K562 (cell line): Measurements from ENCODE around the gene ERBB4. TPM values are rescaled to one million over a fixed set of nuclear protein-coding genes. Genes with fewer than 3 reads are reported as not detected.

Source experiments
- ATAC-seq: fragments of 200-7000 bp; cut with Tn5 transposase; 3 replicates; pipeline ENCODE4 v1.9.1; 2020; ENCODE audit warnings: moderate library complexity
- BruUV-seq: library from RNA; stranded (reverse); fragments of 400-500 nt; replicated peaks from 2 replicates; lab custom pipeline; 2021; lab: Mats Ljungman, UMichigan
- CTCF ChIA-PET: fragments of 300-600 bp; formaldehyde crosslinking; extraction: SDS; loops from one replicate; lab custom pipeline; 2021; ENCODE audit warnings: low intra/inter-chr PET ratio; lab: Yijun Ruan, JAX
- POLR2A ChIA-PET: fragments of 300-600, 350-650 bp; sonication (Branson Sonifier 250); formaldehyde crosslinking; extraction: SDS; loops from one replicate; lab custom pipeline; 2021; ENCODE audit warnings: antibody characterized with exemption, inconsistent platforms; lab: Yijun Ruan, JAX
- DNase-seq, 4 experiments: peaks; one replicate each; pipeline versions ENCODE4 v3.0.0 to v3.0.0-alpha.2; 2011 to 2018; ENCODE audit warnings: low spot score in 3 of 4, mixed read lengths in 3 of 4; ENCODE audit errors: extremely low read depth in 1 of 4
- FAIRE-seq: peaks from 2 replicates; lab custom pipeline; 2011; peaks lifted over from hg19 to GRCh38; lab: Jason Lieb, UNC
- H2AFZ ChIP-seq: 2 replicates; pipeline ENCODE4 v1.6.0; 2011; ENCODE audit warnings: low read depth, low read length, control low read depth, inconsistent platforms
- H3K27ac ChIP-seq: fragments of 200-600 bp; 3 replicates; pipeline ENCODE4 v1.8.0; 2011; ENCODE audit warnings: low read depth, mild to moderate bottlenecking, control low read depth, inconsistent platforms, low read length, moderate library complexity, mixed read lengths; ENCODE audit errors: extremely low read depth
- H3K27me3 ChIP-seq, 2 experiments: fragments of 300-600 bp in 1 of 2; 2 replicates in 1 of 2; 3 replicates in 1 of 2; pipeline versions ENCODE4 v1.6.0 to v1.8.0; 2011; ENCODE audit warnings: inconsistent platforms in 2 of 2, low read length in 2 of 2, mild to moderate bottlenecking in 1 of 2, mixed read lengths in 1 of 2, moderate library complexity in 1 of 2; ENCODE audit not compliant: control insufficient read depth in 2 of 2, insufficient read depth in 2 of 2
- H3K36me3 ChIP-seq: fragments of 300-600 bp; 3 replicates; pipeline ENCODE4 v1.8.0; 2011; ENCODE audit warnings: mild to moderate bottlenecking, low read length, inconsistent platforms; ENCODE audit not compliant: control insufficient read depth, insufficient read depth
- H3K4me1 ChIP-seq, 2 experiments: fragments of 200-600 bp in 1 of 2; replicated peaks in 1 of 2; 2 replicates in 1 of 2; 3 replicates in 1 of 2; pipeline versions ENCODE4 v1.5.1 to v1.8.0; 2011; ENCODE audit warnings: inconsistent platforms in 2 of 2, low read length in 2 of 2, mild to moderate bottlenecking in 1 of 2, mixed read lengths in 1 of 2, moderate library complexity in 1 of 2; ENCODE audit not compliant: control insufficient read depth in 2 of 2, insufficient read depth in 2 of 2
- H3K4me2 ChIP-seq: 2 replicates; pipeline ENCODE4 v1.6.1; 2011; ENCODE audit warnings: low read length, control low read depth, inconsistent platforms, mixed read lengths; ENCODE audit not compliant: insufficient read depth
- H3K4me3 ChIP-seq: fragments of 200-600 bp; sonication (generic), shearing (Covaris generic); 2 replicates; pipeline ENCODE4 v1.5.1; 2016; ENCODE audit warnings: control low read depth, inconsistent platforms
- H3K79me2 ChIP-seq: fragments of 200-600 bp; 3 replicates; pipeline ENCODE4 v1.8.0; 2011; ENCODE audit warnings: low read length, inconsistent platforms; ENCODE audit not compliant: control insufficient read depth, insufficient read depth
- H3K9ac ChIP-seq, 2 experiments: 2 replicates each; pipeline versions ENCODE4 v1.6.0 to v1.6.1; 2011; ENCODE audit warnings: low read depth in 2 of 2, low read length in 2 of 2, control low read depth in 1 of 2, inconsistent platforms in 1 of 2, mild to moderate bottlenecking in 1 of 2, mixed read lengths in 1 of 2; ENCODE audit not compliant: insufficient read depth in 1 of 2
- H3K9me1 ChIP-seq: one replicate; pipeline ENCODE4 v1.6.0; 2011; ENCODE audit warnings: inconsistent platforms, mild to moderate bottlenecking, low read length, moderate library complexity; ENCODE audit not compliant: control insufficient read depth, insufficient read depth
- H3K9me3 ChIP-seq: replicated peaks from 2 replicates; pipeline ENCODE4 v1.5.1; 2011; ENCODE audit warnings: low read depth, low read length, inconsistent platforms; ENCODE audit not compliant: control insufficient read depth, insufficient read depth
- H4K20me1 ChIP-seq: replicated peaks from 2 replicates; pipeline ENCODE4 v1.6.1; 2011; ENCODE audit warnings: low read length, inconsistent platforms, mixed read lengths; ENCODE audit not compliant: control insufficient read depth, insufficient read depth
- HIVEP1 ChIP-seq: fragments of 250-450 bp; sonication (Bioruptor Pico); IDR thresholded peaks from 2 replicates; pipeline ENCODE4 v1.4.0; 2020; ENCODE audit warnings: mild to moderate bottlenecking
- HNRNPK ChIP-seq: fragments of 200-400 bp; formaldehyde crosslinking; IDR thresholded peaks from one replicate; pipeline ENCODE4 v1.6.1; 2018; ENCODE audit warnings: mild to moderate bottlenecking, low read depth, low read length; ENCODE audit not compliant: poor library complexity, severe bottlenecking
- KAT8 ChIP-seq: fragments of 450-650 bp; IDR thresholded peaks from 2 replicates; pipeline ENCODE4 v1.6.1; 2016; ENCODE audit warnings: low read depth, mild to moderate bottlenecking
- KDM1A ChIP-seq, 2 experiments: fragments of 450-650 bp; IDR thresholded peaks; 2 replicates each; pipeline ENCODE4 v1.6.1; 2016; ENCODE audit warnings: mild to moderate bottlenecking in 2 of 2
- MTA2 ChIP-seq: fragments of 450-650 bp; IDR thresholded peaks from 2 replicates; pipeline ENCODE4 v1.6.1; 2016; ENCODE audit warnings: low read depth
- NFIC ChIP-seq: fragments of 450-650 bp; IDR thresholded peaks from 2 replicates; pipeline ENCODE4 v1.6.1; 2017; ENCODE audit warnings: mild to moderate bottlenecking, inconsistent platforms
- PCBP2 ChIP-seq: fragments of 200-400 bp; formaldehyde crosslinking; IDR thresholded peaks from 2 replicates; pipeline ENCODE4 v1.6.1; 2018; ENCODE audit warnings: low read length, low read depth, mild to moderate bottlenecking, moderate library complexity; ENCODE audit not compliant: poor library complexity, severe bottlenecking
- SUPT5H ChIP-seq: fragments of 450-650 bp; IDR thresholded peaks from 2 replicates; pipeline ENCODE4 v1.6.1; 2016
- ZNF445 ChIP-seq: fragments of 250-450 bp; sonication (Bioruptor Pico); IDR thresholded peaks from 2 replicates; pipeline ENCODE4 v1.4.0; 2020; ENCODE audit warnings: low read depth, mild to moderate bottlenecking, moderate library complexity
- WGBS: fragments of 100-300 bp; shearing (Covaris generic); methylation state at CpG from one replicate; pipeline ENCODE4 v1.1.6; 2016; ENCODE audit warnings: low coverage, mixed read lengths; ENCODE audit not compliant: insufficient coverage; ENCODE audit errors: missing lambda C conversion rate; 5-methylcytosine and 5-hydroxymethylcytosine counted together
- in situ Hi-C: fragments of 300-500 bp; cut with MboI; formaldehyde crosslinking; loops from 4 replicates; pipeline ENCODE4 v1.15.0; 2018; ENCODE audit warnings: inconsistent platforms, mixed read lengths
- intact Hi-C: fragments of 100-400 bp; cut with micrococcal nuclease; formaldehyde crosslinking; loops from 2 replicates; pipeline ENCODE4 v1.14.2; 2022
- polyA plus RNA-seq, 8 experiments: library from polyadenylated mRNA; depleted of rRNA in 4 of 8; stranded (reverse) in 5 of 8; unstranded in 3 of 8; fragments of >200 nt; fragmentation: Nextera tagmentation in 2 of 8; fragmentation: Illumina TruSeq in 1 of 8; extraction: Ambion mirVana in 2 of 8; extraction: Trizol in 1 of 8; gene quantifications; 2 replicates each; pipeline versions ENCODE4 v1.2.1 to v1.2.3, GENCODE V29; 2011 to 2014; ENCODE audit warnings: inconsistent platforms in 1 of 8, missing spikeins in 1 of 8
- total RNA-seq, 7 experiments: library from RNA; depleted of rRNA in 6 of 7; stranded (reverse); fragments of >200 nt in 6 of 7; fragmentation: Illumina TruSeq in 2 of 7; extraction: Trizol in 2 of 7; gene quantifications; 2 replicates each; pipeline versions ENCODE4 v1.2.1 to v1.2.3, GENCODE V29; 2011 to 2021; ENCODE audit warnings: low replicate concordance in 1 of 7
- TF ChIP-seq, protein P1 (sequence below), 2 experiments: IDR thresholded peaks; 2 replicates each; pipeline ENCODE4 v1.6.1; 2011; ENCODE audit warnings: borderline replicate concordance in 1 of 2, control low read depth in 1 of 2, low read depth in 1 of 2, low read length in 1 of 2, mild to moderate bottlenecking in 1 of 2, mixed read lengths in 1 of 2, moderate library complexity in 1 of 2; ENCODE audit not compliant: insufficient read depth in 1 of 2, insufficient read length in 1 of 2, poor library complexity in 1 of 2, severe bottlenecking in 1 of 2; ENCODE audit errors: extremely low read depth in 1 of 2

ERBB4 gene
- total and polyA plus RNA-seq, 9 of the 15 experiments (the other 6 are each of a cell fraction or from before 2014, with no cell fraction given) = not detected

DNA sequence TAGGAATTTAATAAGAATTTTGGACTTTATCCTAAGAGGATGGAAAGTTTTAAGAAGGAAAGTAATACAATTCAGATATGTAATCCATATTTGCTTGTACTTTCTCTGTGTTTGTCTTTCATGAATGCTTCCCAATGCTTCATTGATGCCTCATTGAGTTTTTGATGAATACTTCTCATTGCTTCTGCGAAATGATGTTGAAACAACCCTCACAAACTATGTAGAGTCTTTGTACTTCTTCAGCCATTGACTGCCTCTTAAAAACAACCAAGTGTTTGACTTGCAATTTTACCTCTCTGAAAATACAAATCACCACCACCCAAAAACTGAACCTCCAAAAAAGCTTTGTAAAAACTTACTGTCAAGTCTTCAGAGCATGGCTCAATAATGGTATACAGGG lies 424.1 kb downstream of the ERBB4 start:
- in situ Hi-C loops = no loop called here
- TF ChIP-seq SUPT5H = no peak
- TF ChIP-seq HIVEP1 (CRISPR knock-in tag) = no peak
- no peak for TF ChIP-seq MTA2
- no peak for TF ChIP-seq KDM1A (IDR thresholded peaks at IDR 0.05)
- TF ChIP-seq KAT8 = no peak
- TF ChIP-seq, protein P1, sequence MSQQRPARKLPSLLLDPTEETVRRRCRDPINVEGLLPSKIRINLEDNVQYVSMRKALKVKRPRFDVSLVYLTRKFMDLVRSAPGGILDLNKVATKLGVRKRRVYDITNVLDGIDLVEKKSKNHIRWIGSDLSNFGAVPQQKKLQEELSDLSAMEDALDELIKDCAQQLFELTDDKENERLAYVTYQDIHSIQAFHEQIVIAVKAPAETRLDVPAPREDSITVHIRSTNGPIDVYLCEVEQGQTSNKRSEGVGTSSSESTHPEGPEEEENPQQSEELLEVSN (IDR thresholded peaks at IDR 0.05; ENCODE audit: borderline replicate concordance in 1 of 2, extremely low read depth in 1 of 2, insufficient read depth in 1 of 2, insufficient read length in 1 of 2, low read depth in 1 of 2, low read length in 1 of 2, poor library complexity in 1 of 2, severe bottlenecking in 1 of 2) = no peak
- TF ChIP-seq PCBP2 = no peak
- TF ChIP-seq ZNF445 (CRISPR knock-in tag) = no peak
- TF ChIP-seq HNRNPK = no peak
- TF ChIP-seq NFIC = no peak
- no CpG with 5 or more reads among the region's 1 CpG for WGBS
- H3K27me3 ChIP-seq = no peaks in the 10 kb centered on the region
- H3K4me1 ChIP-seq = no peaks in the 10 kb centered on the region
- intact Hi-C loops = no loop called here
- no peak for DNase-seq
- no peak overlapping the region for H3K4me3 ChIP-seq
- H4K20me1 ChIP-seq = no peaks in the 10 kb centered on the region
- H2AFZ ChIP-seq = no peak overlapping the region
- no peaks in the 10 kb centered on the region for H3K79me2 ChIP-seq
- BruUV-seq = no TSS peak
- no peaks in the 10 kb centered on the region for H3K36me3 ChIP-seq
- FAIRE-seq = no peak
- H3K9me3 ChIP-seq = no peaks in the 10 kb centered on the region
- no peak overlapping the region for H3K27ac ChIP-seq
- ChIA-PET CTCF (no interaction called here), POLR2A (no interaction called here)
- no peaks in the 10 kb centered on the region for H3K9me1 ChIP-seq
- no peak for ATAC-seq
- no peak overlapping the region for H3K9ac ChIP-seq
- H3K4me2 ChIP-seq = no peak overlapping the region
